H1 (cell line): Measurements from ENCODE around the gene SMYD3. TPM values are rescaled to one million over a fixed set of nuclear protein-coding genes. Genes with fewer than 3 reads are reported as not detected.

Experiments used
- EP300 ChIP-seq, 2 experiments: IDR thresholded peaks; 1 replicate in 1 of 2; 2 replicates in 1 of 2; pipeline ENCODE4 v1.6.1; 2011 to 2012; ENCODE audit warnings: low read depth in 2 of 2, low read length in 2 of 2, mild to moderate bottlenecking in 2 of 2, borderline replicate concordance in 1 of 2, inconsistent platforms in 1 of 2, moderate library complexity in 1 of 2
- FOSL1 ChIP-seq: IDR thresholded peaks from 2 replicates; pipeline ENCODE4 v1.6.1; 2011; ENCODE audit warnings: mild to moderate bottlenecking, low read depth, low read length, moderate library complexity; ENCODE audit not compliant: insufficient read depth
- PHF8 ChIP-seq: fragments of 200-600 bp; sonication (generic); conservative IDR thresholded peaks from 2 replicates; pipeline ENCODE4 v1.7.1; 2012; ENCODE audit warnings: low read depth, mild to moderate bottlenecking, inconsistent platforms, low read length, moderate library complexity
- SIN3A ChIP-seq, 2 experiments: IDR thresholded peaks in 1 of 2; conservative IDR thresholded peaks in 1 of 2; 2 replicates each; pipeline ENCODE4 v1.6.1; 2011 to 2012; ENCODE audit warnings: low read length in 2 of 2, improper control_type of control experiment in 1 of 2, low read depth in 1 of 2, mild to moderate bottlenecking in 1 of 2
- TEAD4 ChIP-seq: IDR thresholded peaks from 2 replicates; pipeline ENCODE4 v1.6.1; 2012; ENCODE audit warnings: low read depth, low read length, inconsistent platforms, mixed read lengths
- polyA plus RNA-seq, 7 experiments: library from polyadenylated mRNA; depleted of rRNA in 3 of 7; stranded (reverse) in 5 of 7; unstranded in 2 of 7; fragments of >200 nt in 5 of 7; fragments of 200-250 nt in 2 of 7; gene quantifications; 1 replicate in 5 of 7; 2 replicates in 1 of 7; 4 replicates in 1 of 7; pipeline versions ENCODE4 v1.2.1 to v1.2.3, GENCODE V29; 2011 to 2013; ENCODE audit warnings: missing spikeins in 2 of 7, mixed read lengths in 2 of 7
- total RNA-seq: library from RNA; stranded (reverse); fragmentation: NEBNext Ultra II Directional; extraction: Animal tissue kit (Norgen Biotek cat#: 25700); gene quantifications from 2 replicates; pipeline ENCODE4 v1.2.1, GENCODE V29; 2021

SMYD3 gene
- total and polyA plus RNA-seq, 2 of the 8 experiments (the other 6 are each of a cell fraction or from before 2014, with no cell fraction given): 17.3 to 25.4 TPM

GRCh38 chr1:246157516-246157915 is 349.6 kb downstream of the SMYD3 start (continued):
- TF ChIP-seq TEAD4 (no peak), PHF8 (no peak), SIN3A (conservative IDR thresholded peaks at IDR 0.05 in 1 of 2, IDR thresholded peaks at IDR 0.05 in 1 of 2; ENCODE audit: low read depth in 1 of 2, low read length in 2 of 2) (no peak), EP300 (IDR thresholded peaks at IDR 0.05; ENCODE audit: borderline replicate concordance in 1 of 2, low read depth in 2 of 2, low read length in 2 of 2) (no peak), FOSL1 (no peak)
- TF ChIP-seq, all 59 proteins: peak for 0
